Esophagus (tissue), 2 donors: ENCODE results near the gene GNPTG. TPM values are rescaled to one million over a fixed set of nuclear protein-coding genes. Genes with fewer than 3 reads are reported as not detected.

Source experiments
- H3K27ac ChIP-seq, 2 donors: one replicate each; pipeline ENCODE4 v1.5.1; 2013; ENCODE audit warnings: low read depth in 2 of 2, mild to moderate bottlenecking in 2 of 2, inconsistent platforms in 1 of 2, low read length in 1 of 2, moderate library complexity in 1 of 2
- H3K27me3 ChIP-seq, 2 donors: one replicate each; pipeline ENCODE4 v1.6.1; 2013; ENCODE audit warnings: low read length in 2 of 2, control low read depth in 1 of 2, mild to moderate bottlenecking in 1 of 2; ENCODE audit not compliant: insufficient read depth in 2 of 2, control insufficient read depth in 1 of 2
- H3K36me3 ChIP-seq, 2 donors: one replicate each; pipeline ENCODE4 v1.6.1; 2013; ENCODE audit warnings: low read length in 1 of 2; ENCODE audit not compliant: control insufficient read depth in 2 of 2, insufficient read depth in 2 of 2
- H3K4me1 ChIP-seq, 2 donors: one replicate each; pipeline ENCODE4 v1.6.1; 2013; ENCODE audit warnings: low read length in 1 of 2; ENCODE audit not compliant: control insufficient read depth in 2 of 2, insufficient read depth in 2 of 2
- H3K4me3 ChIP-seq, 2 donors: one replicate each; pipeline ENCODE4 v1.5.1; 2013; ENCODE audit warnings: low read length in 2 of 2, mild to moderate bottlenecking in 2 of 2, low read depth in 1 of 2, moderate library complexity in 1 of 2
- H3K9me3 ChIP-seq, 2 donors: one replicate each; pipeline ENCODE4 v1.6.1; 2013; ENCODE audit warnings: mild to moderate bottlenecking in 2 of 2, low read depth in 1 of 2, low read length in 1 of 2, moderate library complexity in 1 of 2; ENCODE audit not compliant: control insufficient read depth in 2 of 2, insufficient read depth in 1 of 2
- WGBS, 2 donors: extraction: QIAGEN DNeasy Blood & Tissue Kit; methylation state at CpG; one replicate each; pipeline ENCODE4 v1.1.7; 2013; 5-methylcytosine and 5-hydroxymethylcytosine counted together
- polyA plus RNA-seq, 2 donors: library from polyadenylated mRNA; stranded (reverse); fragments of 200-250 nt; gene quantifications; one replicate each; pipeline ENCODE4 v1.2.3, GENCODE V29; 2013
- donor health status: healthy with polysubstance abuse.
- donor health status: Bipolar disorder and iron deficiency.

GNPTG gene
- polyA plus RNA-seq, 2 donors: 33.6 to 39.1 TPM

DNA sequence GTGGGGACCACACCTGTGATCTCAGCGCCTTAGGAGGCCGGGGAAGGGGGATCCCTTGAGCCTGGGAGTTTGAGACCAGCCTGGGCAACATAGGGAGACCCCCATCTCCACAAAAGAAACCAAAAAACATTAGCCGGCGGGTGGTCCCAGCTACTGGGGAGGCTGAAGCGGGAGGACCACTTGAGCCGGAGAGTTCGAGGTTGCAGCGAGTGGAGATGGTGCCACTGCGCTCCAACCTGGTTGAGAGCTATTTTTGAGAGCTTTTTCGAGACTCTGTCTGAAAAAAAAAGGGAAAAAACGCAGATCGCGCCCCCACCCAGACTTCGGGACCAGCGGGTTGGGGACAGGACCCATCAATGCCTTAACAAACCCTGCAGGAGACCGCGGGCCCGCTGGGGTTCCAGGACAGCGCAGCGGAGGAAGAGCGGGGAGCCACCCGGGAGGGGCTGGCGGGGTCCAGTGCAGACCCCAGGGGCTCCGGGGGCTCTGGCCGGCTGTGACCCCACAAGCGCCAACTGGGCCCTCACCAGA lies 19.0 kb upstream of the GNPTG start:
- 9 to 10% methylated on average over 25 to 26 of the region's 26 CpGs for WGBS, 2 donors
- Histone ChIP-seq H3K9me3 (peaks cover 5 to 6% of the 10 kb centered on the region in 2 donors), H3K27ac (no peak overlapping the region), H3K4me3 (peak overlapping the region; percentile 11 to 43), H3K27me3 (peaks cover 0 to 28% of the 10 kb centered on the region in 2 donors), H3K4me1 (peaks cover 10 to 14% of the 10 kb centered on the region in 2 donors), H3K36me3 (no peaks in the 10 kb centered on the region)

DNA sequence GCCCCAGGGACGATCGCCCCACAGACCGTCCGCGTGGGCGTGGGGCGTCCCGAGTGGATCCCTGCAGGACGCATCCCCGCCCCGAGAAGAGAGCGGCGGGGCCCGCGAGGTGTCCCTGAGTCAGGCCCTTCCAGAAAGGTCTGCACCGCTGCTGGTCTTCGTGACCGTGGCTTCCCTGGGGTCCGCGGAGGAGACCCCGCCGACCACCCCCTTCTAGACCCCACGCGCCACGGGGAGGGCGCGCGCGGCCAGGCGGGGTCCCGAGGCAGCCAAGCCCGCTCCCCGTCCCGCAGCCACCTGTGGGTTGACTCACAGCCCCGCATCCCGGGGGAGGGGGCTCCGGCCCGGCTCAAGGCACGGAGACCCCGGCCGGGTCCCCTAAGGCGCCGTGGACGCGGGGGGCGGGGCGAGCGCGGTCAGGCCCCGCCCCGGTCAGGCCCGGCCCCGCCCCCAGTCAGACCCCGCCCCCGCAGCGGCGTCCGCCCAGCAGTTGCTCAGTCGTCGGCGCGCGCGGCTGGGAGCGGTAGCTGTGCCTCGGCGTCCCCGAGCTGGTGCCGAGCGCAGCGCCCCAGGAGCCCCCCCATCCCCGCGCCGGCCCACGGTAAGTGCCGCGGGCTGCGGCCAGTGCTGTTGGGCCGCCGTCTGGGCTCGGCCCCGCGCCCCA lies 18.4 kb upstream of the GNPTG start, which contains the start of gene BAIAP3:
Gene BAIAP3, plus strand, starts transcription at position 497 of the 664 bp plus-strand sequence. CDS start 4,905 bp downstream, outside the sequence.
- WGBS, 2 donors: 4 to 7% methylated on average over 51 to 83 of the region's 83 CpGs
- Histone ChIP-seq H3K4me3 (peak within 1 kb of the TSS; percentile 25 to 43), H3K36me3 (no peaks in the 10 kb centered on the region), H3K27ac (no peak within 1 kb of the TSS), H3K27me3 (peaks cover 0 to 28% of the 10 kb centered on the region in 2 donors), H3K9me3 (peaks cover 5 to 6% of the 10 kb centered on the region in 2 donors), H3K4me1 (peaks cover 10 to 14% of the 10 kb centered on the region in 2 donors)

DNA sequence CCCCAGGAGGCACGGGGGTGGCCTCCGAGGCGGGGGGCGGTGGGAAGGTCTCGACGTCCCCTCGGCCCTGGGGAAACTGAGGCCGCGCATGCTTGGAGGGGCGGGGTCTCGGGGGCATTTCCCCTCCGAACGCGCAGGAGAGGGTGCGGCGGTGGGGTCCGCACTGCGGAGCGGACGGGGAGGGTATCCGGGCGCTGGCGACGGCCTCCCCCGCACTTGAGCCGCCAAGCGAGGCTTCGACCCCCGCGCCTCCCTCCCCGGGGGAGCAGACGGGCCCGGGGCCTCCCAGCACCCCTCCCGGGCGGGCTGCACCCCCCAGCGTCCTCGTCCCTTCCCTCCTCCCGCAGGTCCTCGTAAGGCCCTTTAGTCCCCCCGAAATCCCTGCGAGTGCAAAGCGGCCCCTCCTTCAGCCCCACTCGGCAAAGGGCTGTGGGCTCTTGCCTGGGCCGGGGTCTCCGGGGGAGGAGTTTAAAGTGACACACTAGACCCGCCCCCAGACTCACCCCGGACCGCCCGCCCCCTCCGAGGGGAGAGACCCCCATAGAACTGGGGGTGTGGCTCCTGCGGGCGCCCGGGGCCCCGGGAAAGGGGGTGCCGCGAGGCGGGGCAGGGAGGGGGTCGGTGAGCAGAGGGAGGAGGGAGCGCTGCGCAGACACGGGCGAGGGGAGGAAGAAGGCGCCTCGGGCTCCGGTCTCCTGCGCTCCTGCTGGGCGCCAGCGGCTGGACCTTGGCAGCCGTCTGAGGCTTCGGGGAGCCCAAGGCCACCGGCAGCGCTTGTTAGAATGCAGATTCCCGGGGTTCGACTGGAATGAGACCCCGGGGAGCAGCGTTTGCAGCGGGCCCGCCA lies 17.7 kb upstream of the GNPTG start:
- no peaks in the 10 kb centered on the region for H3K36me3 ChIP-seq
- no peak overlapping the region for H3K27ac ChIP-seq
- peaks cover 10 to 14% of the 10 kb centered on the region in 2 donors for H3K4me1 ChIP-seq
- 2 to 3% methylated on average over 66 to 78 of the region's 78 CpGs for WGBS, 2 donors
- H3K9me3 ChIP-seq: peaks cover 5 to 6% of the 10 kb centered on the region in 2 donors
- H3K4me3 ChIP-seq: peak overlapping the region; percentile 18 to 43
- H3K27me3 ChIP-seq: peaks cover 0 to 28% of the 10 kb centered on the region in 2 donors

DNA sequence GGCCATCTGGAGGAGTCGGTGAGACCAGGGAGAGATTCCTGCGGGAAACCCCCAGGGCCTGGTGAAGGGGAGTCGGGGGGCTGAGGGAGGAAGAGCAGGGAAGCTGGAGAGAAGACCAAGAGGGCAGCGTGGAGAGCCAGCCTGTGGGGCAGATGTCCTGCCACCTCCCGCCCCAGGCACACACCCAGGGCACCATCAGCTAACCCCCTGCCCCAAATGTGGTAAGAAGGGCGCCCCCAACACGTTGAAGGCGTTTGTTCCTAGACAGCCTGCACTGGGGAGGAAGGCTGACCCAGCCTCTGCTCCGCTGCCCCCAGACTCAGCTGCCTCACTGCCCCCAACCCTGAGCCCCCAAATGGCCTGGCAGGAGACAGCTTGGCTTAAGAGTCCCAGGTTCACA lies 17.0 kb upstream of the GNPTG start:
- Histone ChIP-seq H3K27me3 (peaks cover 0 to 28% of the 10 kb centered on the region in 2 donors), H3K4me1 (peaks cover 10 to 14% of the 10 kb centered on the region in 2 donors), H3K36me3 (no peaks in the 10 kb centered on the region), H3K27ac (no peak overlapping the region), H3K9me3 (peaks cover 5 to 6% of the 10 kb centered on the region in 2 donors), H3K4me3 (no peak overlapping the region)
- 31 to 39% methylated on average over 9 of the region's 9 CpGs for WGBS, 2 donors

DNA sequence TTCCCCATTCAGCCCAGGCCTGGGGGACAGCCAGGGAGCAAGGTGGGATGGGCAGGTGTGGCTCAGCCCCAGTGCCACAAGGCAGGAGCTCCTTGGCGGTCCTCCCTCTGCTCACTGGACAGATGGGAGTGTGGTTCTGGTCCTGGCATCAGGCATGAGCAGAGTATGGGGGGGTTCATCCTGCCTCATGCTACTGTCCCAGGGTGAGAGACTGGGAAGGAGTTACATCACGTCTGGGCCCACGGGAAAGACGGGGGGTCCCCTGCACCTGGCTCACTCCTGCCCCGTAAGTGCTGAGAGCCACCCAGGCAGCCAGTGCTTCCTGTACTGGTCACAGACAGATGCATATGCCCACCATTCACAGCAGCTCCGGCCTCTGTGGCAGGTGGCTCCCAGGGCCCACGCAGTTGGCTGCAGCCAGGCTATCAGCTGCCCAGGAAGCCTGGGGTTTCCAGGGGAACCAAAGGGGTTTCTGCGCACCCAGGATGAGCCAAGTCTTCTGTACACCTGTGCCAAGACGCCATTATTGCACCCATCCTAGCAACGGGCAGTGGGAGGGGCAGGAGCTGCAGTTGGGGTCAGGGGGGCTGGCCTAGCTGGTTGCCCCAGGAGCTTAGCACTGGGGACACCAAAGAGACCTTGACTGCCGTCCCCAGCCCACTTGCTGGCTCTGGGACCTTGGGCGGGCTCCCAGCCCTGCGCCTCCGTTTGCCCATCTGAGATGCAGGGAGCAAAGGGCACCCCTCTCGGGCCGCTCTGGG lies 16.3 kb upstream of the GNPTG start:
- peaks cover 10 to 14% of the 10 kb centered on the region in 2 donors for H3K4me1 ChIP-seq
- H3K4me3 ChIP-seq: no peak overlapping the region
- no peak overlapping the region for H3K27ac ChIP-seq
- peaks cover 2 to 3% of the 10 kb centered on the region in 2 donors for H3K9me3 ChIP-seq
- 33 to 40% methylated on average over 16 of the region's 16 CpGs for WGBS, 2 donors
- peaks cover 0 to 28% of the 10 kb centered on the region in 2 donors for H3K27me3 ChIP-seq
- H3K36me3 ChIP-seq: no peaks in the 10 kb centered on the region

DNA sequence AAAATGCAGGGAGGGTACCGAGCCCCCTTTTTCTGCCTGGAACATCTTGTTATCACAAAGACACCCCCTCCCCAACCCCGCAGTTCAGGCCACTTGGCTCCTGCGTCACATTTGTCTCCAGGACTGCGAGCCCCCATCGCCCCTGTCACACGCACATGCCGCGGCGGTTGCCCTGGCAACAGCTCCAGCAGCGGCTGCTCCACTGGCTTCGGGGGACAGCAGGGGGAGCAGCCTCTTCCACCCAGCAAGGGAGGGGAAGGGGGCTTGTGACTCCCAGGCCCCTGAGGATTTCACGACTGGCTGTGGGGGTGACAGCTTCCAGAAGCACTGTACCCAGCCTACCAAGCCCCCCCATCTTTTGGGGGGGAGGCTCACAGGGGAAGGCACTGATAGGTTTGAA lies 15.7 kb upstream of the GNPTG start:
- Histone ChIP-seq H3K27me3 (peaks cover 0 to 28% of the 10 kb centered on the region in 2 donors), H3K36me3 (no peaks in the 10 kb centered on the region), H3K27ac (no peak overlapping the region), H3K9me3 (no peaks in the 10 kb centered on the region), H3K4me1 (peaks cover 10 to 14% of the 10 kb centered on the region in 2 donors), H3K4me3 (no peak overlapping the region)
- 7 to 15% methylated on average over 12 of the region's 12 CpGs for WGBS, 2 donors

DNA sequence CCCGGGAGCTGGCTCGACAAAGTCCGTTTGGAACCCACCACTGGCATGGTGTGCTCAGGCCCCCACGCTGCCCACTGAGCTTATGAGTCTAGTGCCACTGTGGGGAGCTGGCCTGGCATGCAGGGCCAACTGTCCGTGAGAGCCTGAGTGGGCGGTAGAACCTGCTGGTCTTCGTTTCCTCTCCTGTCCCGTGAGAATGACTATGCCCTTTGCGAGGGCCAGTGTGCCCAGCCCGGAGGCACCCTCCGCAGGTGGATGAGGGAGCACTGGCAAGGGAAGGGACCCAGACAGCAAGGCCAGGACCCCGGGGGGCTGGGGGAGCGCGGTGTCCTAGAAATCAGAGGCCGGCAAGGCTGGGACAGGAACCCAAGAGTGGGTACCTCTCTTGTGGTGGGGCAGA lies 15.1 kb upstream of the GNPTG start:
- H3K27me3 ChIP-seq: peaks cover 0 to 23% of the 10 kb centered on the region in 2 donors
- no peaks in the 10 kb centered on the region for H3K9me3 ChIP-seq
- no peak overlapping the region for H3K27ac ChIP-seq
- no peaks in the 10 kb centered on the region for H3K36me3 ChIP-seq
- H3K4me3 ChIP-seq: no peak overlapping the region
- WGBS, 2 donors: 63 to 64% methylated on average over 15 of the region's 15 CpGs
- H3K4me1 ChIP-seq: peaks cover 10 to 14% of the 10 kb centered on the region in 2 donors

DNA sequence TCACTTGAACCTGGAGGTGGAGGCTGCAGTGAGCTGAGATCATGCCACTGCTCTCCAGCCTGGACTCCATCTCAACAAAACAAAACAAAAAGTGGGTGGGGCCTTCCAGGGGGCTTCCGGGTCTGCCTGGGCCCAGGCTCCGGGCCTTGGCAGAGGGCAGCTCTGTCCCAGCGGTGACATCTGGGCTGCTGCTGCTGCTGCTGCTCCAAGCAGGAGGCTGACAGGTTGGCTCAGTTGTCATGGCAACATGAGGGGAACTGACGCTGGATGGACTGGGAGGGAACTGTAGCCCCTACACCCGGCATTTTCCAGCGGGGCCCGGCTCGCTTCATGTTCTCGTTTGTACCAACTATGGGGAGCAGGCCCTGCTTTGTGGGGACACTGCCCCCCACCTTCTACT lies 14.2 kb upstream of the GNPTG start:
- 46 to 52% methylated on average over 9 of the region's 9 CpGs for WGBS, 2 donors
- Histone ChIP-seq H3K36me3 (no peaks in the 10 kb centered on the region), H3K9me3 (no peaks in the 10 kb centered on the region), H3K4me1 (peaks cover 10 to 11% of the 10 kb centered on the region in 2 donors), H3K27ac (no peak overlapping the region), H3K4me3 (no peak overlapping the region), H3K27me3 (peaks cover 0 to 22% of the 10 kb centered on the region in 2 donors)
